Gastrocnemius medialis (tissue), 4 donors: ENCODE measurements around the gene UBA1. TPM values are rescaled to one million over a fixed set of nuclear protein-coding genes. Genes with fewer than 3 reads are reported as not detected.
A peak's percentile ranks its signal among the peaks of the same experiment; 100 is the strongest.

Experiments
- ATAC-seq, 2 donors: fragments of 150-250 bp; one replicate each; pipeline ENCODE4 v1.9.1; 2016
- DNase-seq, 2 donors: peaks; one replicate each; pipeline ENCODE4 v3.0.0-alpha.2; 2019
- H3K27ac ChIP-seq, 4 donors: fragments of 200-600 bp; sonication (generic); 1 replicate in 1 of 4; 2 replicates in 3 of 4; pipeline ENCODE4 v1.5.1; 2016 to 2018; ENCODE audit warnings: mild to moderate bottlenecking in 2 of 4, moderate library complexity in 1 of 4
- H3K27me3 ChIP-seq, 3 donors: fragments of 200-600 bp; sonication (generic) in 2 of 3; 1 replicate in 1 of 3; 2 replicates in 2 of 3; pipeline versions ENCODE4 v1.5.1 to v1.6.0; 2016 to 2019; ENCODE audit warnings: mild to moderate bottlenecking in 1 of 3, moderate library complexity in 1 of 3
- H3K36me3 ChIP-seq, 2 donors: fragments of 200-600 bp; sonication (generic) in 1 of 2; one replicate each; pipeline ENCODE4 v1.5.1; 2017 to 2018
- H3K4me1 ChIP-seq, 2 donors: fragments of 200-600 bp; sonication (generic) in 1 of 2; one replicate each; pipeline ENCODE4 v1.5.1; 2016 to 2017; ENCODE audit warnings: mild to moderate bottlenecking in 2 of 2
- H3K4me3 ChIP-seq, 4 donors: fragments of 200-600 bp; sonication (generic) in 3 of 4; 1 replicate in 1 of 4; 2 replicates in 3 of 4; pipeline ENCODE4 v1.5.1; 2016 to 2019; ENCODE audit warnings: mild to moderate bottlenecking in 2 of 4
- H3K9me3 ChIP-seq, 3 donors: fragments of 200-600 bp; sonication (generic) in 2 of 3; 1 replicate in 1 of 3; 2 replicates in 2 of 3; pipeline ENCODE4 v1.5.1; 2016 to 2019
- POLR2A ChIP-seq, 2 donors: fragments of 450-650 bp; IDR thresholded peaks; one replicate each; pipeline ENCODE4 v1.6.1; 2017; ENCODE audit warnings: antibody characterized with exemption in 2 of 2, mild to moderate bottlenecking in 2 of 2, moderate library complexity in 2 of 2
- in situ Hi-C, 4 donors: fragments of 200-750 bp; cut with MboI; loops; one replicate each; pipeline versions ENCODE4 v1.15.0 to v1.8.0; 2017; ENCODE audit warnings: low sequenced_read_pairs in 4 of 4
- intact Hi-C: fragments of 100-400 bp; cut with DNase I; formaldehyde crosslinking; loops from one replicate; pipeline ENCODE4 v1.15.1; 2023; ENCODE audit warnings: low total_unique reads
- total RNA-seq, 4 donors: library from RNA; depleted of rRNA; stranded (reverse); fragments of >200 nt; gene quantifications; one replicate each; pipeline versions ENCODE4 v1.1.0 to v1.2.3, GENCODE V29; 2016
- TF ChIP-seq, protein P1 (sequence below), 5 experiments: fragments of 450-650 bp in 3 of 5; fragments of 200-600 bp in 2 of 5; sonication (generic) in 2 of 5; IDR thresholded peaks in 4 of 5; conservative IDR thresholded peaks in 1 of 5; 1 replicate in 4 of 5; 2 replicates in 1 of 5; pipeline ENCODE4 v1.5.1; 2016 to 2019; ENCODE audit warnings: antibody characterized with exemption in 5 of 5, mild to moderate bottlenecking in 3 of 5, moderate library complexity in 3 of 5

The UBA1 gene
- total RNA-seq, 4 donors from 2014 or later = 113 to 181 (median 162) TPM

DNA sequence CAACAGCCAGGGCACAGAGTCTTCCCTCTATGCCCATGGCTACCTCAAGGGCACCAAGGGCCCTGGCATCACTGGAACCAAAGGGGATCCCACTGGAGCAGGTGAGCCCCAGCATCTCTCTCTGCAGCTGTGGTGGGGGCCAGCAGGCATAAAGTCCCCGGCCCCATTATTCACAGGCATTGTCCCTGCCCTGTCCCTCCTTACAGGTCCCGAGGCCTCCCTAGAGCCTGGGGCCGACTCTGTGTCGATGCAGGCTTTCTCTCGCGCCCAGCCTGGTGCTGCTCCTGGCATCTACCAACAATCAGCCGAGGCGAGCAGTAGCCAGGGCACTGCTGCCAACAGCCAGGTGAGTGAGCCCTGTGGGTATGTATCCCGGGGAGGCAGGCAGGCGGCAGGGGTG is 12.3 kb upstream of the UBA1 start:
- ATAC-seq = no peak
- H3K4me3 ChIP-seq = no peak overlapping the region
- in situ Hi-C loops = loop anchor here in 1 of 4 donors (25.0 kb wide), 1 partner anchor 181 kb away; the partner anchor contains the start of gene ZNF157

DNA sequence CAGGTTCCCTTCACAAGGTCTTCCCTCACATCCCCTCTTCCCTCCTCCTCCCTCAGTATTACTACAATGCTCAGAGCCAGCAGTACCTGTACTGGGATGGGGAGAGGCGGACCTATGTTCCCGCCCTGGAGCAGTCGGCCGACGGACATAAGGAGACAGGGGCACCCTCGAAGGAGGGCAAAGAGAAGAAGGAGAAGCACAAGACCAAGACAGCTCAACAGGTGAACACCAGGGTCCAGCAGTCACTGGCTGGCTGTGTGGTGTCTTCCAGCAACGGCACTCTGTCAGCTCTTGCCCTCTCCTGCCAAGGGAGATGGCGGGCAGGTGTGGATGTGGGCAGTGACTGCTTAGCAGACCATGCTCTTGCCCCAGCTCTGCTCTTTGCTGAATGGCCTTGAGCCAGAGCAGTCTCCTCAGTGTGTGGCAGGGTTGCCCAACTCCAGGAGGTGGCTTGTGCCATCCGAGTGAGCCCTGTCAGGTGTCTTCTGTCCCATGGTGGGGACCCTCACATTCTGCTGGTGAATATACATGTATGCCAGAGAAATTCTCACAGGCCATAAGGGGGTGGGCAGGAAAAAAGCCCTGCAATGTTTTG is 11.4 kb upstream of the UBA1 start:
- Histone ChIP-seq H3K27ac (no peak overlapping the region), H3K9me3 (no peaks in the 10 kb centered on the region), H3K4me3 (no peak overlapping the region), H3K36me3 (peaks cover 0 to 31% of the 10 kb centered on the region in 2 donors), H3K27me3 (no peaks in the 10 kb centered on the region), H3K4me1 (no peaks in the 10 kb centered on the region)
- DNase-seq (no peak), ATAC-seq (no peak)
- TF ChIP-seq, protein P1, sequence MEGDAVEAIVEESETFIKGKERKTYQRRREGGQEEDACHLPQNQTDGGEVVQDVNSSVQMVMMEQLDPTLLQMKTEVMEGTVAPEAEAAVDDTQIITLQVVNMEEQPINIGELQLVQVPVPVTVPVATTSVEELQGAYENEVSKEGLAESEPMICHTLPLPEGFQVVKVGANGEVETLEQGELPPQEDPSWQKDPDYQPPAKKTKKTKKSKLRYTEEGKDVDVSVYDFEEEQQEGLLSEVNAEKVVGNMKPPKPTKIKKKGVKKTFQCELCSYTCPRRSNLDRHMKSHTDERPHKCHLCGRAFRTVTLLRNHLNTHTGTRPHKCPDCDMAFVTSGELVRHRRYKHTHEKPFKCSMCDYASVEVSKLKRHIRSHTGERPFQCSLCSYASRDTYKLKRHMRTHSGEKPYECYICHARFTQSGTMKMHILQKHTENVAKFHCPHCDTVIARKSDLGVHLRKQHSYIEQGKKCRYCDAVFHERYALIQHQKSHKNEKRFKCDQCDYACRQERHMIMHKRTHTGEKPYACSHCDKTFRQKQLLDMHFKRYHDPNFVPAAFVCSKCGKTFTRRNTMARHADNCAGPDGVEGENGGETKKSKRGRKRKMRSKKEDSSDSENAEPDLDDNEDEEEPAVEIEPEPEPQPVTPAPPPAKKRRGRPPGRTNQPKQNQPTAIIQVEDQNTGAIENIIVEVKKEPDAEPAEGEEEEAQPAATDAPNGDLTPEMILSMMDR (IDR thresholded peaks at IDR 0.05 in 4 of 5, conservative IDR thresholded peaks at IDR 0.05 in 1 of 5) = no peak
- intact Hi-C loops = no loop called here
- in situ Hi-C loops = loop anchor here in 1 of 4 donors (25.0 kb wide), 1 partner anchor 180 kb away; the partner anchor contains the start of gene ZNF157

More for the DNA sequence above, 12.3 kb upstream of the UBA1 start:
- Histone ChIP-seq H3K27ac (no peak overlapping the region), H3K4me1 (no peaks in the 10 kb centered on the region), H3K9me3 (no peaks in the 10 kb centered on the region), H3K27me3 (no peaks in the 10 kb centered on the region), H3K36me3 (peaks cover 0 to 34% of the 10 kb centered on the region in 2 donors)
- intact Hi-C loops = no loop called here
- TF ChIP-seq POLR2A (IDR thresholded peaks at IDR 0.05) = no peak
- TF ChIP-seq, protein P1 (IDR thresholded peaks at IDR 0.05 in 4 of 5, conservative IDR thresholded peaks at IDR 0.05 in 1 of 5) = no peak
- DNase-seq = no peak

DNA sequence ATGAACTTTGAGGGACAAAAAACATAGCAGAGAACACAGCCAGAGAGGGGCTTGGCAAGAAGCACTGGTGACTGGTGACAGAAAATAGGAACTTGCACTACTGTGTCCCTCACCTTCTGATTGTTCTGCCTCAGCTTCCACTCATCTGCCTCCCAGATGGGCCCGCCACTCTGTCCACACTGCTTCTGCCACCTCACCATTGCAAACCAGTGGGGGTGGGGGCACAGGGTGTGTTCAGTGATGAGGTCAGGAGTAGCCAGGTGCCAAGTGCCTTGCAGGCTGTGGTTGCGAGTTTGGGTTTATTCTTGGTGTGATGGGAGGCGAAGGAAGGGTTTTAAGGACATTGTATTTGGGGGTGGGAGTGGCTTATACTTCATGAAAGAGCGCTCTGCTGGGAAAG is 9.1 kb upstream of the UBA1 start:
- H3K27ac ChIP-seq = peak overlapping the region in 1 of 4 donors; percentile 52
- no peaks in the 10 kb centered on the region for H3K9me3 ChIP-seq
- peaks cover 0 to 28% of the 10 kb centered on the region in 2 donors for H3K36me3 ChIP-seq
- no peak for DNase-seq
- in situ Hi-C loops = loop anchor here in 1 of 4 donors (25.0 kb wide), 1 partner anchor 178 kb away; the partner anchor contains the start of gene ZNF157
- no peaks in the 10 kb centered on the region for H3K27me3 ChIP-seq
- ATAC-seq = no peak
- no peaks in the 10 kb centered on the region for H3K4me1 ChIP-seq
- no peak overlapping the region for H3K4me3 ChIP-seq
- TF ChIP-seq, protein P1 (IDR thresholded peaks at IDR 0.05 in 4 of 5, conservative IDR thresholded peaks at IDR 0.05 in 1 of 5) = no peak
- TF ChIP-seq POLR2A (IDR thresholded peaks at IDR 0.05) = no peak
- intact Hi-C loops = no loop called here

DNA sequence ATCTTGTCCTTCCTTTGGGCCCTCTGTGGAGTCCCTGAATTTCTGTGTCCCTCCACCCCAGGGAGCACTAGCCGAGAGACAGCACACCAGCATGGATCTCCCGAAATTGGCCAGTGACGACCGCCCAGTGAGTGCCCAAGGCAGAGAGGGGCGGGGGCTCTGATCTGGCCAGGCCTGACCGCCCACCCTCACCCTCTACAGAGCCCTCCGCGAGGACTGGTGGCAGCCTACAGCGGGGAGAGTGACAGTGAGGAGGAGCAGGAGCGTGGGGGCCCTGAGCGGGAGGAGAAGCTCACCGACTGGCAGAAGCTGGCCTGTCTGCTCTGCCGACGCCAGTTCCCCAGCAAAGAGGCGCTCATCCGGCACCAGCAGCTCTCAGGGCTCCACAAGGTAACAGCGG is 8.4 kb upstream of the UBA1 start:
- no peak overlapping the region for H3K4me3 ChIP-seq
- in situ Hi-C loops = loop anchor here in 1 of 4 donors (25.0 kb wide), 1 partner anchor 177 kb away; the partner anchor contains the start of gene ZNF157
- H3K27me3 ChIP-seq = no peaks in the 10 kb centered on the region
- TF ChIP-seq, protein P1 (IDR thresholded peaks at IDR 0.05 in 4 of 5, conservative IDR thresholded peaks at IDR 0.05 in 1 of 5) = no peak
- H3K27ac ChIP-seq = no peak overlapping the region
- intact Hi-C loops = no loop called here
- ATAC-seq = no peak
- peaks cover 0 to 28% of the 10 kb centered on the region in 2 donors for H3K36me3 ChIP-seq
- DNase-seq = no peak
- H3K9me3 ChIP-seq = no peaks in the 10 kb centered on the region
- H3K4me1 ChIP-seq = peaks cover 0 to 1% of the 10 kb centered on the region in 2 donors
